PC-3 (cell line): ENCODE measurements around the gene SMG9. TPM values are rescaled to one million over a fixed set of nuclear protein-coding genes. Genes with fewer than 3 reads are reported as not detected.

Experiments used
- ATAC-seq: fragments of 200-7000 bp; cut with Tn5 transposase; 2 replicates; pipeline ENCODE4 v1.9.1; 2020; ENCODE audit warnings: mild to moderate bottlenecking, moderate library complexity
- BruUV-seq: library from RNA; stranded (reverse); fragments of 400-500 nt; replicated peaks from 2 replicates; lab custom pipeline; 2021; lab: Mats Ljungman, UMichigan
- CTCF ChIA-PET: fragments of 300-600 bp; sonication (Branson Sonifier 250); formaldehyde crosslinking; loops from one replicate; lab custom pipeline; 2022; ENCODE audit warnings: antibody characterized with exemption; lab: Charles Lee
- POLR2A ChIA-PET: fragments of 300-600 bp; sonication (Branson Sonifier 250); formaldehyde crosslinking; loops from one replicate; lab custom pipeline; 2022; ENCODE audit warnings: antibody characterized with exemption; ENCODE audit not compliant: unreplicated experiment; lab: Charles Lee
- DNase-seq: peaks from one replicate; pipeline ENCODE4 v3.0.0-alpha.2; 2015
- H2AFZ ChIP-seq: fragments of 300-600 bp; sonication (generic); 2 replicates; pipeline ENCODE4 v1.6.0; 2016; ENCODE audit warnings: antibody characterized with exemption, low read length
- H3F3A ChIP-seq: fragments of 300-600 bp; sonication (generic); one replicate; pipeline ENCODE4 v1.6.0; 2017; ENCODE audit warnings: antibody characterized with exemption, low read length, control low read depth, mild to moderate bottlenecking; ENCODE audit not compliant: unreplicated experiment
- H3K27ac ChIP-seq: fragments of 300-600 bp; sonication (generic); 2 replicates; pipeline ENCODE4 v1.5.1; 2016; ENCODE audit warnings: mild to moderate bottlenecking, low read length
- H3K27me3 ChIP-seq: fragments of 300-600 bp; sonication (generic); 2 replicates; pipeline ENCODE4 v1.6.1; 2016; ENCODE audit warnings: low read length, mixed read lengths
- H3K36me3 ChIP-seq: fragments of 300-600 bp; sonication (generic); 2 replicates; pipeline ENCODE4 v1.6.1; 2016; ENCODE audit warnings: low read depth, mixed run types, low read length, mixed read lengths
- H3K4me1 ChIP-seq: fragments of 300-600 bp; sonication (generic); 2 replicates; pipeline ENCODE4 v1.5.1; 2016; ENCODE audit warnings: low read length; ENCODE audit not compliant: insufficient read depth
- H3K4me2 ChIP-seq: fragments of 300-600 bp; sonication (generic); 2 replicates; pipeline ENCODE4 v1.6.0; 2016; ENCODE audit warnings: low read length
- H3K4me3 ChIP-seq: fragments of 300-600 bp; sonication (generic); 2 replicates; pipeline ENCODE4 v1.5.1; 2016; ENCODE audit warnings: mild to moderate bottlenecking, low read length, mixed read lengths
- H3K79me2 ChIP-seq: fragments of 300-600 bp; sonication (generic); 2 replicates; pipeline ENCODE4 v1.6.1; 2017; ENCODE audit warnings: low read length, mixed read lengths
- H3K9ac ChIP-seq: fragments of 300-600 bp; sonication (generic); 2 replicates; pipeline ENCODE4 v1.6.0; 2016; ENCODE audit warnings: mild to moderate bottlenecking, low read length
- H3K9me2 ChIP-seq: fragments of 300-600 bp; sonication (generic); replicated peaks from 2 replicates; pipeline ENCODE4 v1.6.1; 2016; ENCODE audit warnings: mixed run types, low read length, mixed read lengths
- H3K9me3 ChIP-seq: fragments of 300-600 bp; sonication (generic); 2 replicates; pipeline ENCODE4 v1.6.1; 2016; ENCODE audit warnings: low read length, mixed read lengths
- H4K20me1 ChIP-seq: fragments of 300-600 bp; sonication (generic); 2 replicates; pipeline ENCODE4 v1.6.1; 2016; ENCODE audit warnings: low read length, mixed read lengths
- CTCF ChIP-seq: fragments of 300-600 bp; sonication (generic); conservative IDR thresholded peaks from 2 replicates; pipeline ENCODE4 v1.5.1; 2017; ENCODE audit warnings: antibody characterized with exemption, low read depth, mild to moderate bottlenecking, low read length
- EZH2 ChIP-seq: fragments of 300-600 bp; sonication (generic); IDR thresholded peaks from one replicate; pipeline ENCODE4 v1.6.1; 2017; ENCODE audit warnings: antibody characterized with exemption, mild to moderate bottlenecking, low read length; ENCODE audit not compliant: unreplicated experiment
- EZH2phosphoT487 ChIP-seq: fragments of 300-600 bp; sonication (generic); IDR thresholded peaks from 2 replicates; pipeline ENCODE4 v1.6.1; 2018; ENCODE audit warnings: mild to moderate bottlenecking, antibody characterized with exemption, low read length, borderline replicate concordance
- intact Hi-C: fragments of 100-400 bp; cut with micrococcal nuclease; formaldehyde crosslinking; loops from 2 replicates; pipeline ENCODE4 v1.9.0; 2023
- total RNA-seq: library from RNA; depleted of rRNA; stranded (reverse); fragments of >200 nt; gene quantifications from 2 replicates; pipeline ENCODE4 v1.2.3, GENCODE V29; 2014

SMG9 gene
- total RNA-seq, 1 experiment from 2014 or later, result 48.8 TPM

- H3K9me3 ChIP-seq, result 0 out of 2 replicates have a peak, but pooled peaks cover 4% of the 10 kb centered on the region
- no peak overlapping the region for H3K4me2 ChIP-seq
- no peaks in the 10 kb centered on the region for H3F3A ChIP-seq
- intact Hi-C loops, result no loop called here
- TF ChIP-seq EZH2 (no peak), CTCF (no peak), EZH2phosphoT487 (no peak)
- POLR2A ChIA-PET, result no interaction called here
- H3K27me3 ChIP-seq, result no peaks in the 10 kb centered on the region
- H3K36me3 ChIP-seq, result no peaks in the 10 kb centered on the region
- no peak overlapping the region for H3K9ac ChIP-seq
- peaks cover 36% of the 10 kb centered on the region for H3K4me1 ChIP-seq
- H3K9me2 ChIP-seq, result no peaks in the 10 kb centered on the region
- ATAC-seq (no peak), DNase-seq (no peak)
- no peak overlapping the region for H3K4me3 ChIP-seq
- CTCF ChIA-PET, result no interaction called here
- H3K79me2 ChIP-seq, result no peaks in the 10 kb centered on the region
- no peak overlapping the region for H2AFZ ChIP-seq
- H3K27ac ChIP-seq, result no peak overlapping the region
- no peaks in the 10 kb centered on the region for H4K20me1 ChIP-seq
- no TSS peak for BruUV-seq
Observed at GRCh38 chr19:43705729-43706128, 49.0 kb downstream of the SMG9 start.

- peak overlapping the region; percentile 50 for H2AFZ ChIP-seq
- H3F3A ChIP-seq, result no peaks in the 10 kb centered on the region
- peak overlapping the region; percentile 35; the same call in 1 of the 2 replicates for H3K4me2 ChIP-seq
- H3K27me3 ChIP-seq, result no peaks in the 10 kb centered on the region
- BruUV-seq, result no TSS peak
- ATAC-seq (no peak), DNase-seq (peak; percentile 27)
- no peak overlapping the region for H3K4me3 ChIP-seq
- peaks cover 46% of the 10 kb centered on the region for H3K4me1 ChIP-seq
- TF ChIP-seq EZH2 (no peak), CTCF (no peak), EZH2phosphoT487 (no peak)
- H3K36me3 ChIP-seq, result no peaks in the 10 kb centered on the region
- intact Hi-C loops, result no loop called here
- ChIA-PET CTCF (interaction anchor here (0.5 to 1.1 kb wide), 3 partner anchors 36 to 97 kb away, joined by 3 to 7 read pairs (median 5); no protein-coding TSS in a partner anchor), POLR2A (interaction anchor here (1.4 kb wide), 1 partner anchor 36 kb away, joined by 17 read pairs; no protein-coding TSS in a partner anchor)
- no peaks in the 10 kb centered on the region for H3K79me2 ChIP-seq
- no peaks in the 10 kb centered on the region for H4K20me1 ChIP-seq
- no peak overlapping the region for H3K9ac ChIP-seq
- no peaks in the 10 kb centered on the region for H3K9me2 ChIP-seq
- H3K9me3 ChIP-seq, result 0 out of 2 replicates have a peak, but pooled peaks cover 4% of the 10 kb centered on the region
- H3K27ac ChIP-seq, result peak overlapping the region; percentile 95
Observed at GRCh38 chr19:43704002-43704705, 50.6 kb downstream of the SMG9 start.
